Measurements from ENCODE around the gene NEDD4L.

- TF ChIP-seq CTCF (IDR thresholded peaks at IDR 0.05; ENCODE audit: insufficient read depth, low read length, poor library complexity, severe bottlenecking) = no peak
- TF ChIP-seq EZH2phosphoT487 (conservative IDR thresholded peaks at IDR 0.05; ENCODE audit: low read length) = no peak
Measured at GRCh38 chr18:58242435-58242834, 198.4 kb downstream of the NEDD4L start.
